Measurements from ENCODE around the gene VAPA. TPM values are rescaled to one million over a fixed set of nuclear protein-coding genes. Genes with fewer than 3 reads are reported as not detected.

The VAPA gene
- total and polyA plus RNA-seq, 9 of the 15 experiments (the other 6 are each of a cell fraction or from before 2014, with no cell fraction given): 219 to 902 (median 526) TPM

DNA sequence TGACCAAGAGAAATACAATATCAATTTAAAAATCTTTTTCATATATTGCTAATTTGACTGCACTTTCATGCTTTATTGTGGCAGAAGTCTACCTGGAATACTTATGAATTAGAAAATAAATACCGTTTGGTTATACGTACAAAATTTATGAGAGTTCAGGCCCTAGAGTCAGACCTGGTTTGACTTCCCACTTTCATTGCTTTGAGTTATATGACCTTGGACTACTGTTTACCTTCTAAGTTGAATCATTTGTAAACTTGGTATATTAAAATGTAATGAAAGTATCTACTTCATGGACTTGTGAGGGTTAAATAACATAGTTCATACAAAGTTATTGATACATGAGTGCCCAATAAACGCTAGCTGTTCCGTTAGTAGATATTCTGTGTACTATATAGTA, 12.0 kb downstream of the VAPA start (continued):
- TF ChIP-seq ZNF133 (CRISPR knock-in tag; IDR thresholded peaks at IDR 0.05) (no peak), EWSR1 (IDR thresholded peaks at IDR 0.05; ENCODE audit: borderline replicate concordance, low read depth, partially characterized antibody) (no peak), NRF1 (conservative IDR thresholded peaks at IDR 0.05 in 1 of 2, IDR thresholded peaks at IDR 0.05 in 1 of 2) (no peak), PCBP1 (IDR thresholded peaks at IDR 0.05; ENCODE audit: low read depth, low read length, poor library complexity, severe bottlenecking) (no peak), SP2 (IDR thresholded peaks at IDR 0.05; ENCODE audit: extremely low read depth, low read depth, low read length, poor library complexity, severe bottlenecking) (no peak), SMAD2 (IDR thresholded peaks at IDR 0.05; ENCODE audit: low read depth, low read length) (no peak), STAG1 (CRISPR knock-in tag; IDR thresholded peaks at IDR 0.05; ENCODE audit: borderline replicate concordance) (no peak), SRSF9 (IDR thresholded peaks at IDR 0.05; ENCODE audit: borderline replicate concordance, low read depth, low read length) (no peak), L3MBTL2 (IDR thresholded peaks at IDR 0.05) (no peak)

DNA sequence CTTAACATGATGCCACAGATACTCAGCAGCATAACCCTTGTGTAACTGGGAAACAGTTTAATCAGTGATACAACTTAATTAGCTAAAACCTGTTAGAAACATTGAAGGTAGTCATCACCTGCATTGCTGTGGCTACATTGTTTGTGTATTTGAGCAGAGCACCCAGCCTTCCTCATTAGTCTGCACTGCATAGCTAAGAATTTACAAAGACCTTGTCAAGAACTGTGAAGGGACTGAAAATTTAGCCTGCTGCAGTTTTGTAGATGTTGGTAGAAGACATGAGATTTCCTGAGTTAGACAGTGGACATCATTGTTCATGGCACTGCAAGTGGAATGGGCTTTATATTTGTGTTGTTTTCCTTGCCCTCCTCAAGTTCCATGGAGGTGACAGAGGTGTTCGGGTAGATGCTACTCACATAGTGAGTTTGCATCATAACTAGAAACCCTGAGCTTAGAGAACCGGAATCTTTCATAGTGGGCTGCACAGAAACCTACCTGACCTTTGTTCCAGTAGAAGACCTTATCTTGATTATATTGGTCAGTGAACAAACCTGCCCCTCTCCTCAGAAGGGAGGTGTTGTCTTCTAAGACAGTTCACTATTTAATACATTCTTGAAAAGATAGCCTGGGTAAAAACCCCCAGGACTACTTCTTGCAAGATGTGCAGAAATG, 12.5 kb downstream of the VAPA start:
- Histone ChIP-seq H4K20me1 (replicated peaks; ENCODE audit: control insufficient read depth, insufficient read depth, low read length) (peaks cover 35% of the 10 kb centered on the region), H2AFZ (ENCODE audit: low read depth, low read length) (no peak overlapping the region), H3K36me3 (ENCODE audit: control insufficient read depth, insufficient read depth, low read length) (peaks cover 52% of the 10 kb centered on the region), H3K27ac (ENCODE audit: extremely low read depth, low read depth, low read length) (peak overlapping the region; percentile 69), H3K4me2 (ENCODE audit: insufficient read depth, low read length) (peak overlapping the region; percentile 71), H3K9me1 (ENCODE audit: control insufficient read depth, insufficient read depth, low read length) (no peaks in the 10 kb centered on the region), H3K79me2 (ENCODE audit: control insufficient read depth, insufficient read depth, low read length) (peaks cover 100% of the 10 kb centered on the region), H3K4me1 (replicated peaks in 1 of 2; ENCODE audit: control insufficient read depth in 2 of 2, insufficient read depth in 2 of 2, low read length in 2 of 2) (peaks cover 4 to 75% of the 10 kb centered on the region in 2 experiments; a peak in 4 of 5 replicates), H3K27me3 (ENCODE audit: control insufficient read depth in 2 of 2, insufficient read depth in 2 of 2, low read length in 2 of 2) (no peaks in the 10 kb centered on the region), H3K9me3 (replicated peaks; ENCODE audit: control insufficient read depth, insufficient read depth, low read depth, low read length) (no peaks in the 10 kb centered on the region), H3K9ac (ENCODE audit: insufficient read depth in 1 of 2, low read depth in 2 of 2, low read length in 2 of 2) (no peak overlapping the region; a peak in 1 of 4 replicates), H3K4me3 (no peak overlapping the region)
- no TSS peak for BruUV-seq (replicated peaks)
- intact Hi-C loops (cut with micrococcal nuclease) (loop anchor here (2.0 kb wide), 1 partner anchor 26 kb away; no protein-coding TSS in a partner anchor), in situ Hi-C loops (cut with MboI) (no loop called here)
- ATAC-seq: peak; percentile 55
- CTCF ChIA-PET (ENCODE audit: low intra/inter-chr PET ratio): no interaction called here
- 0% methylated on average over 2 of the region's 2 CpGs for WGBS (ENCODE audit: insufficient coverage, low coverage, missing lambda C conversion rate)
- DNase-seq (ENCODE audit: extremely low read depth in 1 of 4, low spot score in 3 of 4): peak in 1 of 4 experiments; percentile 53
- POLR2A ChIA-PET: interaction anchor here (0.5 to 5.5 kb wide), 16 partner anchors 9 to 1074 kb away, joined by 3 to 72 read pairs (median 4); partner anchors contain the start of genes TXNDC2 and VAPA
- peak; percentile 11 for FAIRE-seq
- TF ChIP-seq, protein P1, sequence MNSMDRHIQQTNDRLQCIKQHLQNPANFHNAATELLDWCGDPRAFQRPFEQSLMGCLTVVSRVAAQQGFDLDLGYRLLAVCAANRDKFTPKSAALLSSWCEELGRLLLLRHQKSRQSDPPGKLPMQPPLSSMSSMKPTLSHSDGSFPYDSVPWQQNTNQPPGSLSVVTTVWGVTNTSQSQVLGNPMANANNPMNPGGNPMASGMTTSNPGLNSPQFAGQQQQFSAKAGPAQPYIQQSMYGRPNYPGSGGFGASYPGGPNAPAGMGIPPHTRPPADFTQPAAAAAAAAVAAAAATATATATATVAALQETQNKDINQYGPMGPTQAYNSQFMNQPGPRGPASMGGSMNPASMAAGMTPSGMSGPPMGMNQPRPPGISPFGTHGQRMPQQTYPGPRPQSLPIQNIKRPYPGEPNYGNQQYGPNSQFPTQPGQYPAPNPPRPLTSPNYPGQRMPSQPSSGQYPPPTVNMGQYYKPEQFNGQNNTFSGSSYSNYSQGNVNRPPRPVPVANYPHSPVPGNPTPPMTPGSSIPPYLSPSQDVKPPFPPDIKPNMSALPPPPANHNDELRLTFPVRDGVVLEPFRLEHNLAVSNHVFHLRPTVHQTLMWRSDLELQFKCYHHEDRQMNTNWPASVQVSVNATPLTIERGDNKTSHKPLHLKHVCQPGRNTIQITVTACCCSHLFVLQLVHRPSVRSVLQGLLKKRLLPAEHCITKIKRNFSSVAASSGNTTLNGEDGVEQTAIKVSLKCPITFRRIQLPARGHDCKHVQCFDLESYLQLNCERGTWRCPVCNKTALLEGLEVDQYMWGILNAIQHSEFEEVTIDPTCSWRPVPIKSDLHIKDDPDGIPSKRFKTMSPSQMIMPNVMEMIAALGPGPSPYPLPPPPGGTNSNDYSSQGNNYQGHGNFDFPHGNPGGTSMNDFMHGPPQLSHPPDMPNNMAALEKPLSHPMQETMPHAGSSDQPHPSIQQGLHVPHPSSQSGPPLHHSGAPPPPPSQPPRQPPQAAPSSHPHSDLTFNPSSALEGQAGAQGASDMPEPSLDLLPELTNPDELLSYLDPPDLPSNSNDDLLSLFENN (IDR thresholded peaks at IDR 0.05; ENCODE audit: low read depth in 2 of 2, low read length in 2 of 2): no peak
- TF ChIP-seq ZNF311 (CRISPR knock-in tag; IDR thresholded peaks at IDR 0.05): no peak
- no peak for TF ChIP-seq ZNF586 (CRISPR knock-in tag; conservative IDR thresholded peaks at IDR 0.05)
- no peak for TF ChIP-seq LARP7 (IDR thresholded peaks at IDR 0.05)
- TF ChIP-seq, protein P2, sequence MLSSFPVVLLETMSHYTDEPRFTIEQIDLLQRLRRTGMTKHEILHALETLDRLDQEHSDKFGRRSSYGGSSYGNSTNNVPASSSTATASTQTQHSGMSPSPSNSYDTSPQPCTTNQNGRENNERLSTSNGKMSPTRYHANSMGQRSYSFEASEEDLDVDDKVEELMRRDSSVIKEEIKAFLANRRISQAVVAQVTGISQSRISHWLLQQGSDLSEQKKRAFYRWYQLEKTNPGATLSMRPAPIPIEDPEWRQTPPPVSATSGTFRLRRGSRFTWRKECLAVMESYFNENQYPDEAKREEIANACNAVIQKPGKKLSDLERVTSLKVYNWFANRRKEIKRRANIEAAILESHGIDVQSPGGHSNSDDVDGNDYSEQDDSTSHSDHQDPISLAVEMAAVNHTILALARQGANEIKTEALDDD (IDR thresholded peaks at IDR 0.05): peak; percentile 71
- peak; percentile 79 for TF ChIP-seq WHSC1 (IDR thresholded peaks at IDR 0.05; ENCODE audit: low read length)
